NB4 (cell line): ENCODE measurements around the gene PPP1R2.

ENCODE experiments used
- CTCF ChIP-seq: IDR thresholded peaks from one replicate; pipeline ENCODE4 v1.5.1; 2012; ENCODE audit warnings: low read depth, low read length
- MAX ChIP-seq: IDR thresholded peaks from 2 replicates; pipeline ENCODE4 v1.6.1; 2011; ENCODE audit warnings: low read depth, low read length
- MYC ChIP-seq: IDR thresholded peaks from 2 replicates; pipeline ENCODE4 v1.6.1; 2011; ENCODE audit warnings: low read depth, low read length
- POLR2A ChIP-seq: IDR thresholded peaks from 2 replicates; pipeline ENCODE4 v1.6.1; 2011; ENCODE audit warnings: mild to moderate bottlenecking; ENCODE audit not compliant: insufficient read length; ENCODE audit errors: extremely low read depth

- TF ChIP-seq CTCF (no peak), POLR2A (no peak), MAX (no peak; the same call in 1 of the 2 replicates), MYC (no peak)
Measured at GRCh38 chr3:195570344-195570743, 27.2 kb upstream of the PPP1R2 start.
